Effector CD4-positive, alpha-beta T cell (primary cell): Measurements from ENCODE around the gene ARHGAP31.
"Not testable (repeated sequence)": the region's sequence is repeated elsewhere in the genome, so short reads cannot be mapped to it uniquely, and the experiment has no call there.

Source experiments
- DNase-seq: peaks from one replicate; pipeline ENCODE4 v3.0.0-alpha.2; 2020

Gene ARHGAP31

DNA sequence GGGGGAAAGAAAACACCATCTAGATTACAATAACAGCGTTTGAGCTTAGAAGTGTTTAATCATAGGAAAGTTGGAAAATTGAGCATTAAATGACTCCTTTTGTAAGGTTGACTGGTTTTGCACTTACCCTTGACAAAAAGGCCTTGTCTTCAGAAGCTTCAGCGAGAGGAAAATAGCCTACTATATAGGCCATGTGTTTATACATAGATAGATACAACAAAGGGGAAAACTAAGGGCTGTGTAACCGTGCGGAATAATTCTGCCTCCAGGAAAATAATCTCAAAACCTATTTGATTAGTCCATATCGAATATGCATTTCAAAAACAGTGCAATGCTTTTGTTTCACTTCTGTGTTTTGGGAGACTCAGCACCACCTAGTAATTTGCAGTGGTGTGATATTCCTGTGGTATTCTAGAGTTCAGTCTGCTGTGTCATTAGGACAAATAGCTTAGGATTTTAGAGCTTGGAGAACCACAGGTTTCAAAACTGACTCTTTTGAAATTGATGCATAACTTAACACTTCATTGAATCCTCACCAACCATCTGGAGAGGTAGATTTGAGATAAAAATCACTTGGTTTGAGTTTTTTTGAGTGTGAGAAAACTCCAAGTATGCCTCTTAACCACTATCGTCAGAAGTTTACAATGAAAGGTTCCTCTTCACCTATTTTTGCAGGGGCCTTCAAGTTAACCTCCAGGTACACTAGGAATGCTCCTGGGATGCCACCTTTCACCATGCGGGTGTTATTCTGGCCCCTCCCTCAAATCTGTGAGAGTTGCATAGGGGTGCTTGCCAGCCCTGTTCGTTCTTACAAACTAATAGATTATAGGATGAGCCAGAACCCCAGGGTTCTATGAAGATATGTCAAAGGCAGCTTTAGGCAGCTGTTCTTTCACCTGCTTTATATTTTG is 1.9 kb downstream of the ARHGAP31 start:
- DNase-seq, result no peak

DNA sequence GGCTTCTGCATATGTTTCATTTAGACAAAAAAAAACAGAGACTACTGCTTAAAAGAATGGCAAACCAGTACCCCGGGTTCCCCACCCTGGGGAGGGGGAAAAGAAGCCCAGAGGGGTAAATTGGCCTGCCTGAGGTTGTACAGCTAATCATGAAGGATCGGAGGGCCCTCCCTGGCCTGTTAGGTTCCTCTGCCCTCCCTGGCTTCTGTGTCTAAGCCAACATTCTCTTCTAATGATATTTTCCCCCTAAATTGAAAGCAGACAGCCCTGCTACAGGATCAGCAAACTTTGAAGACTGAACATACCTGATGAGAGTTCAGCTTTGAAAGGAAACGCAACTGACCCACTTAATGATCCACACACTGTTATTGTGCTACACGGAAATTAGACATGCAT is 2.5 kb downstream of the ARHGAP31 start:
- no peak for DNase-seq

DNA sequence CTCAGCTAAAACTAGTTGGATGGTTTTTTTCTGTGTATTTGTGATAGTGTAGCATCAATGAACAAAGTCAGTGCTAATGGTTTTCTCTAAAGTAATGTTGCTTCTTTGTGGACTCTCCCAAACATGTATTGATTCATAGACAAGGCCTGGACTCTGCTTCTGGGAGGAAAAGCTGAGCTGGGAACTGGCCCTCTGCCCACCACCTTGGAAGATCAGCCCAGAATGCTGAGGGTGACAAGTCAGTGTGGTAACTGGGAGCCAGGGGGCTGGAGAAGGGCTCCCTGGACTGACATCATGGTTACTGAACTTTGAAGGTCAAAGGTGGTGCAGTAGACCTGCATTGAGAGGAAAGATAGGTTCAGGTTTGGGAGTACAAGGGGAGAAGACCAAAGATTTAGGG is 3.0 kb downstream of the ARHGAP31 start:
- DNase-seq, result no peak

DNA sequence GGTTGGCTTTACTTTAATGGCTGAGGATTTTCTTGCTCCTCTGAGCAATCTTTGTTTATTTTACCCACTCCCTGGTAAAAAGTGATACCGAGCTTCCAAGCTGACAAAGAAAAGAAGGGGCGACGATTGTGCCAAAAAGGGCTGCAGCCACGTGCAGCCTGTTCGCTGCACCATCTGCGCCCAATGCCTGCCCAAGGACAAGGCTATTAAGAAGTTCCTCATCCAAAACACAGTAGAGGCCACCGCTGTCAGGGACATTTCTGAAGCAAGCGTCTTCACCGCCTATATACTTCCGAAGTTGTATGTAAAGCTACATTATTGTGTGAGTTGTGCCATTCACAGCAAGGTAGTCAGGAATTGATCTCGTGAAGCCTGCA is 4.4 kb downstream of the ARHGAP31 start:
- no peak for DNase-seq

DNA sequence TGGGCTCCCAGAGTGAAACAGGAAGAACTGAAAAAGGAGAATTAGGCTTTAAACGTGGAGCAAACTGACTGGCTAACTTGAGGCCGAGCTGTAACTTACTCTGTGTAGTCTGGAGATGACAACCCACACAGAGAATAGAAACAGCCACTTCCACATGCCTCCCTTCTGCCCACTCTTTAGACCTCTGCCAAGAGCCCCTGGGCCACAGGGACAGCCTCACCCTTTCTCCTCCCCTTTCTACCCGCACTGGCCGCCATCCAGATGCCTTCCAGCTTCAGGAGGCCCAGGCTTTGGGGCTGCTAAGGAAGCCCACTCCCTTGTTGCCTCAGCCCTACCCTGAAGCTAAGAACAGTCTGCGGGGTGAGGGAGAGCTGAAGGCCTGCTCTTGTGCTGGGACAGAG is 6.8 kb downstream of the ARHGAP31 start:
- DNase-seq, result no peak

DNA sequence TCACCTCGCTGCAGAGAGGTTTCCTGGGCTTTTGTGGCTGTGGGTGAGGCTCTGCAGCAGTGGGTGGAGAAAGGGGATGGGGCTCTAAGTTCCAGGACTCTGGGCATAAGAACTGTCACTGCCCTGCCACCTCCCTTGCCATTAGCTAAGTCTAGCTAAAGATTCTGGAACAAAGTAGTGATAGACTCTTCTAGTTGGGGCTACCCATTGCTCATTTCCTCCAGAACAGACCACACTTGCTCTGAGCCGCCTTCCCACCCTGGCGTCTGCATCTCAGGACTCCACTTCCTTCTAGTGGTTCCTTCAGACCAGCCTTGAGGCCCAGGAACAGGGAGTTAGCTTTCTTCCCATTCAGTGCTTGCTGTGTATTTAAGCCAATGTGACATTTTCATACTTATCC is 7.5 kb downstream of the ARHGAP31 start:
- no peak for DNase-seq

DNA sequence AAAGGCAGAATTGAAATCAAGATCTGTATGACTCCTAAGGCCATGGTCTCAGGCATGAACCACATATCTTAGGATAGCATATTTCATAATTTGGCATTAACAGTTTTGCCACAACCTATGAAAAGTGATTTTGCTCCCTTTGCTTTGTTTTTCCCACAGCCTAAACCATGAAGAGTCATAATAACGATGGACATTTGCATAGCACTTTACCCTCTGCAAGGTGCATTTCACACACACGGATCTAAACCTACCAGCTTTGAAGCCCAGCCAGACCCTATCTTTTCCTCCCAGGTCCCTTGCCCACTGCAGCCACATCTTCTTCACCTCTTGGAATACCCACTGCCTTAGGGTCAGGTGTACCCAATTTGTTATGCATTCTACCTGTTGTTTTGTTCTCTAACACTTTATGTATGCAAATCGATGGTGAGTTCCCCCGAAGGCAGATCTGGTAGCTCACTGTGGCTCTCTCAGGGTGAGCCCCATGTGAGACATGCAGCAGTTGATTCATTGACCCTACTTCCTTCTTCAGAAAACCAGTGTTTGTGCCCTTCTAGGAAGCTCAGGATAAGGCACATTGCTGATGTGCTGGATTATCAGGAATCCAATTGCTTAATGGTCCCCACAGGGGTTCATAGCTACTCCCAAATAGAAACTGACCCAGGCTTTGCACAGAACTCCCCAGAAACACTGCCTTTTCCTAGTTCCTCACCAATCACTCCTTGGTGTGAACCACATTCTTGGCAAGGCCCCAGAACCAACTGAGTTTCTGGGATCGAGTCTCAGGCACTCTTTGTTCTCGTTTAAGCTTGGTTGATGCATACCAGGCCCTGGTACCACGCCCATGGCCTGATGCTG is 8.7 kb downstream of the ARHGAP31 start:
- no peak for DNase-seq

DNA sequence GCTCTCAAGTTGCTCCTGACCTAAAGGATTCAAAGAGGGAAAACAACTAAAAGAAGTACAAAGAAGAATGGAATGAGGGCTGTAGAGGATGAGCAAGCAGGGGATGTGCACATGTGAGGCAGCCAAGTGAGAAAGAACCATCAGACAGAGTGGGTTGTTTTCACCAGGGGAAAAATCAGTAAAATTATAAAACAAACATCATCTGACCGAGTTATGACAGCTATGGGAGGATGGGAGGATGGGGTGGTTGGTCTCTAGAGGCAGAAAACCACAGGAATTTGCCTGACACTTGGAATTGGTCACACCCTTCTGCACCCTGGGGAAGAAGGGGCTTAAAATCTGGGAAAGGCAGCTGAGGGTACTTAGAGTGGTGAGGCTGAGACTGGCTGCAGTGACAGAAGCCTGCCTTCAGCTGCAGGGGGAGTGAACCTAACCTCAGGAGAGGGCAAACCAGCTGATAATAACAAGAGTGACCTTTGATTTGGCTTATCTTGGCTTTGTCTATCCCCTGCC is 10.1 kb downstream of the ARHGAP31 start:
- no peak for DNase-seq

DNA sequence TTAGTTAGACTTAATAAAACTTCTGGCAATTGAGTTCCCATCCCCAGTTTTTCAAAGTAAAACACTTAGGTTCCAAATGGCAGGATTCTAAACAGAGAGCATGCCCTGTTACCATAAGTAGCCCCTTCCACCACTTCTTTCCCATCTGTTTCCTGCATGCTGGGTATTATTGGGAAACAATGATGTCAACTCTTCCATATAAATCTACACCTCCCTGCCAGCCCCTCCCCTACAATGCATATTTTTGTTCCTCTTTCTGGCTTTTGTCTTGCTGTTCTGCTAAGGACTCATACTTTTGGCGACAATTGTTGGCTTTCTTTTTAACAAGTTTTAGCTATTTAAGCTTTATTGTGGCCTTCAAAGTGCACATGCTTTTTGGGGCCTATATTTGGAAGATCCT is 11.1 kb downstream of the ARHGAP31 start:
- DNase-seq, result no peak

DNA sequence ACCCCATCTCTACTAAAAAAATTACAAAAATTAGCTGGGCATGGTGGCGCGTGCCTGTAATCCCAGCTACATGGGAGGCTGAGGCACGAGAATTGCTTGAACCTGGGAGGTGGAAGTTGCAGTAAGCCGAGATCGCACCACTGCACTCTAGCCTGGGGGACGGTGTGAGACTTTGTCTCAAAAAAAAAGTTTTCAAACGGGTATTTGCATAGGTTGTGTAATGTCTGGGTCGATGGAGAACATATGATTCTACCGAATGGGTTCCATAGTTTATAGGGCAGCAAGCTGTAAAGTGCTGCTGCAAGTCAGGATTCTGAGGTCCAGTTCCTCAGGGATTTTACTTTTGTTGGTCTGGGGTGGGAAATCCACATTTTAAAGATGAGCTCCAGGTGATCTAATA is 12.2 kb downstream of the ARHGAP31 start:
- DNase-seq, result not testable (repeated sequence)

DNA sequence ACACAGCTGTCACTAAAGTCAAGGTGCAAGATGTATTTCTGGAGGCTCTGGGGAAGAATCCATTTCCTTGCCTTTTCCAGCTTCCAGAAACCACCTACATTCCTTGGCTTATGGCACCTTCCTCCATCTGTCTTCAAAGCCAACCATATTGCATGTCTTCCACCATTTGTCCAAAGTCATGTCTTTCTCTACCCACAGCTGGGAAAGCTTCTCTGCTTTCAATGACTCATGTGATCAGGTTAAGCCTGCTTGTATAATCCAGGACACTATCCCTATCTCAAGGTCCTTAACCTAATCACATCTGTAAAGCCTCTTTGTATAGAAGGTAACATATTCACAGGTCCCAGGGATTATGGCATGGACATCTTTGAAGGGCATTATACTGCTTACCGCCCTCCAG is 14.2 kb downstream of the ARHGAP31 start:
- no peak for DNase-seq

DNA sequence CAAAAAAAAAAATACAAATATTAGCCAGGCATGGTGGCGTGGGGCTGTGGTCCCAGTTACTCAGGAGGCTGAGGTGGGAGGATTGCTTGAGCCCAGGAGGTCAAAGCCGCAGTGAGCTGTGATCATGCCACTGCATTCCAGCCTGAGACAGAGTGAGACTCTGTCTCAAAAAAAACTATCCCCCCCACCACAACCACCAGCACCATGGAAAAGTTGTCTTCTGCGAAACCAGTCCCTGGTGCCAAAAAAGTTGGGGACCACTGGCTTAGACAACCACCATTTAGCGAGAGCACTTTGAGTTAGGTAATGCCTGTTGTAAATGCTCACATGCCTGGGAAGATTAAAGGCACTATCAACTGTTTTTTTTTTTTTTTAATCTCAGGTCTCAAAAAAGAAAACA is 15.4 kb downstream of the ARHGAP31 start:
- DNase-seq, result no peak

DNA sequence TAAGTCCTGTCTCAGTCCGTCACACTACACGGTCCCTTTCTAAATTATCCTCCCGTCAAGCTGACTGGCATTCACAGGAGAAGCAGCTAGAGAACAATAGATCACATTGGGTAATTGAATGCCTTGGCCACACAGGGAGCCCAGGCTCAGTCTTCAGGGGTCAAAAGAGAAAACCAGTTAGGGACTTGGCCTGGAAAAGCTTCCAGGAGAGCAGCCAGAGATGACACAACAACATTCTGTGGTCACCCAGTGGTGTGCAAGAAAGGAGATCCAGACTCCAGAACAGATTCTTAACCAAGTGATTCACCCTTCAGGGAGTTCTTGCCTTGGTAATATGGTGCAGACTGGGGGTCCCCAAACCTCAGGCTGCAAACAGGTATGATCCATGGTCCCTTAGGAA is 15.9 kb downstream of the ARHGAP31 start:
- DNase-seq, result no peak

DNA sequence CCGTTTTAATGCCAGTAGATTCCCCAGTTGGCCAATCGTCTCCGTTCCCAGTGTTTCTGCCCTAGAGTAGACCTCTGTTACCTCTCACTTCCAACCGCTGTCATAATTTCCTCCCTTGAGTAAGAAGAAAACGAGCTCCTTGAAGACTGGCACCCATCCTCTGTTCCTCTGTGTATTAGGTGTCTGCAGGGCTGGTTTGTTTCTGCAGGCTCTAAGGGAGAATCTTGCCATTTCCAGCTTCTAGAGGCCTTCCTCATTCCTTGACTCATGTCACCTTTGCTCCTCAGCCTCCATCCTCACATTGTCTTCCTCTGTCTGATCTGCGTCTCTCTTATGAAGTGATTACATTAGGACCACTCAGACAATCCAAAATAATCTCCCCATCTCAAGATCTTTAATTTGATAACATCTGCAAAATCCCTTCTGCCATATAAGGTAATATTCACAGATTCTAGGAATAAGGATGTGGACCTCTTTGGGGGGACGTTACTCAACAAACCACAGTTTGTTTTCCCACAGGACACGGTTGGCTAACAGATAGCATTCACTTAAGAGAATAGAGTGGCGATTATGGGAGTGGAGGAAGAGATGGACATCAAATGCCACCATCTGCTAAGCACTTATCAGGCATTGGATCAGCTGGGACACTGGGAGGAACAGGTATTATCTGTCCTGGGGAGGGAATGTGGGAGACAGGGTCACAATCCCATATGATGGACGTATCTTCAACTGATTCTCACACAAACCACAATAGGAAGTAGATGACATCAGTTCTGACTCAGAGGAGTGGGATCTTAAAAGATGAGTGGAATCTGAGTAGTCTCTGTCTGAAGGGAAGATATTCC is 17.1 kb downstream of the ARHGAP31 start:
- DNase-seq, result no peak

DNA sequence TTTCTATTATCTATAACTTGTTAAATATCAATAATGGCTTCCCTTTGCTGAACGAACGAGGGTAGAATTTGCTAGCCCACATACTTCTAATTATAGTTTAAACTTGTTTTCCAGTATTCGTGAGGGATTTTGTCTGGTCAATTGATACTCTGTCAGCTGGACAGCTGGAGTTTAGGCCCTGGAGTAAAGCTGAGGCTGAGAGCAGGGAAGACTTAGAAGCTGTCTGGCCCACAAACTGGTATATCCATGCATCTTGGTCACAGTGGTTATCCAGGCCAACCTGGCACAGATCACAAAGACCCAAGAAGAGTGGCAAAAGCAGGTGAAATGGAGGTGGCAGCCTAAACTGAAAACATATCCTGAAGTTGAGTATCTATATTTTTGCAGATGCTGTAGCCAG is 19.3 kb downstream of the ARHGAP31 start:
- no peak for DNase-seq

DNA sequence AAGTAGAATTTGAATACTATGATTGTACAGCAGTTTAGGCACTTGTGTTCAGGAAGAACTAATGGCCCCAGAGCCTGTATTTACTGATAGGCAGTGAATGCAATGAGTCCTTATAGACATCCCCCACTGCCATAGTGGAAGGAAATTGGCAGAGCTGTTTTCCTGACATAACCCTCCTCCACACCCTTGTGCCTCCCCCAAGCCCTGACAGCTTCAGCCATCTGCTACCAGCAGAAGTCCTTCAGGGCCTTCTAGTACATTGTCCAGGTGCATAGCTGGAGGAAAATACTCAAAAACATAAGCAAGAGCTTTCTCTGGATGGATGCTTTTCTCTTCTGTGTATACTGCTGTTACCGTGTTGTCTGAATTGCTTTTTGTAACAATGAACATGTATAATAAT is 20.6 kb downstream of the ARHGAP31 start:
- DNase-seq, result no peak

DNA sequence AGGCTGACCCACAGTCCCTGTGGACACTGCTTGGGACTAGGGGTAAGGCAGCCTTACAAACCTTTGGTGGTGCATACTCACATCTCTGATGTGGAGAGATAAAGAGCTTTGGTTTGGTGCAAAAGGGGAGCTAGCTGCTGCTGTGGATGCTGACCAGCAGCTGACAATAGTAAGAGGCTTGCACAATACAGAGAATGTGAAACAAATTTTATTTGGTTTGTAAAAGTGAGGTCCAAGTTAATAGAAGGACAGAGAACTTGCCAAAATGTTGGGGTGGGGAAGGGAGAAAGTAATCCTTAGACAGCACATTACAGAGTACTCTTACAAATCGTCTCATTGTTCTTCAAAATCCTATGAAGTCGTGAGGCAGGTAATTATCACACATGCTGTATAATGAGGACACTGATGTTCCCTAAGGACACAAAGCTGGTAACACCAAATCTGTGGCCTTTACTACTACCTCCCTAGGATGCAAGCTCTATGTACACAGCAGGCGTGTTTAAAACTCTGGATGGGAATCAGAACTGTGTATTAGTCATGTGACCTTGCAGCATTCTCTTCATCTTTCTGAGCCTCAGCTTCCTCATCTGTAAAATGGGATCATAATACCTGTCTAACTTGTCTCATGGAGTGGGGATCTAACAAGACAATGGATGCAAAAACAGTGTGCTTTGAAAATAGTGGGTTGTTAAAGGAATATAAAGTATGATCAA is 21.6 kb downstream of the ARHGAP31 start:
- DNase-seq, result no peak

DNA sequence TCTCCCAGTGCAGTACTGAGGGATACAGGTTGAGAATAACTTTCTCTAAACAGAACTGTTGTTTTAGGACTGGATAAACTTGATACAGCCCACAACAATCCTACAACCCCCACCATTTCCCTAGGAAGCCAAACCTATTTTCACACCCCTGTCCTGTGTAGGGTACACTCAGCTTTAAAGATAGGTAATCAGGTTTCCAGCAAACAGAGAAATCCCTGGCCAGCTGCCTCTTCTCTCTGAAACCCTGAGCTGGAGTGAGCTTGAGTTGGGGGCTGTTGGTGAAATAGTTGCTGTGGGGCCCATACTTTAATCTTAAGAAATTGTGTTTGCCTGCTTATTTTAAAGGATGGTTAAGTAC is 22.1 kb downstream of the ARHGAP31 start:
- no peak for DNase-seq

DNA sequence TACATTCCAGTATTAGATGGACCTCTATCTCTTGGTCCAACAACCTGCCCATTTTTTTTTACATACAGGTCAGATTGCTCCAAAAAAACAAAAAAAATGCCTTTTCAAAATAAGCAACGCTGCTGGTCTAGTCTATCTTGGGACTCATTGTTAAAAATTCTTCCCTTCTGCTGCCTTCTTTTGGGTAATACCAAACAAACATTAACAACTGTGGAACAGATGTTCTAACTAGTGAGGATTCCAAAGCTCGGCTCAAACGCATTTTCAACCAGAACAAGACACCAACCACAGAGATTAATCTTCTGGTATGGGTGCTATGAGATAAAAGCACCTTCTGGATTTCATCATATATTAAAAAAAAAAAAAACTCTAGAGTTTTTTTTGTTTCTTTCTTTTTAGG is 24.7 kb downstream of the ARHGAP31 start:
- DNase-seq, result no peak

DNA sequence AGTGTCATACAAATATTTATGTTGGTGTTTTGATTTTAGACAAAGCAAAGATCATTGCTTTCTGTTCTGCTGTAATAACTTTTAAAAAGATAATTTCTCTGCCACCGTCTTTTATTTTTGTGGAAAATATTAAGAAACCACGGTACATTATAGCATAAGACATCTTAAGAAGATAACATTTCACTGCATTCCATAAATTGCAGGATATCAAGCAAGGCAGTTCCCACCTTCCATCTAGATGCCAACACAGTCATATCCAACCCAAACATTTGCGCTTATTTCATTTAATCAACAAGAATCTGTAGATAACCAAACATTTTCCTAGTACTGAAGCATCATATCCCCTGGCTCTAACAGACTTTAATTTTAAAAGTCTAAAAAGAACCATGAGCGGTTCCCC is 25.1 kb downstream of the ARHGAP31 start:
- no peak for DNase-seq

DNA sequence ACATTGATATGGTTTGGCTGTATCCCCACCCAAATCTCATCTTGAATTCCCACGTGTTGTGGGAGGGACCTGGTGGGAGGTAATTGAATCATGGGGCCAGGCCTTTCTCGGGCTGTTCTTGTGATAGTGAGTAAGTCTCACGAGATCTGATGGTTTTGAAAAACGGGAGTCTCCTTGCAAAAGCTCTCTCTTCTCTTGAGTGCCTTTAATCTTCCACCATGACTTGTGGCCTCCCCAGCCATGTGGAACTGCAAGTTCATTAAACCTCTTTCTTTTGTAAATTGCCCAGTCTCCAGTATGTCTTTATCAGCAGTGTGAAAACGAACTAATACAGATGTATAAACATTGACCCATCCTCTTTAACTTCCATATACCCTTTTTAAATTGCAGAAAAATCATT is 26.6 kb downstream of the ARHGAP31 start:
- DNase-seq, result not testable (repeated sequence)
